Measurements from ENCODE around the gene KIF16B.

GRCh38 chr20:16609066-16609465, 35.8 kb upstream of the KIF16B start:
- no peak for TF ChIP-seq POLR2A (IDR thresholded peaks at IDR 0.05)
- TF ChIP-seq CTCF (IDR thresholded peaks at IDR 0.05), result no peak
- TF ChIP-seq POLR2AphosphoS5 (IDR thresholded peaks at IDR 0.05), result no peak

Measured in sigmoid colon (tissue), 4 donors.